Mononuclear cell (primary cell): ENCODE data around the gene LGALS9. TPM values are rescaled to one million over a fixed set of nuclear protein-coding genes. Genes with fewer than 3 reads are reported as not detected.
"Not testable (repeated sequence)": the region's sequence is repeated elsewhere in the genome, so short reads cannot be mapped to it uniquely, and the experiment has no call there.

Experiments
- H3K27me3 ChIP-seq: 2 replicates; pipeline ENCODE4 v1.6.0; 2011; ENCODE audit warnings: low read length, control low read depth; ENCODE audit not compliant: insufficient read depth
- H3K4me1 ChIP-seq: 2 replicates; pipeline ENCODE4 v1.5.1; 2011; ENCODE audit warnings: mild to moderate bottlenecking, low read length, control low read depth; ENCODE audit not compliant: insufficient read depth
- H3K4me3 ChIP-seq: 2 replicates; pipeline ENCODE4 v1.5.1; 2011; ENCODE audit warnings: mild to moderate bottlenecking, low read length, moderate library complexity
- H3K9me3 ChIP-seq: 2 replicates; pipeline ENCODE4 v1.5.1; 2011; ENCODE audit warnings: low read depth, mild to moderate bottlenecking, control low read depth, low read length
- total RNA-seq: library from RNA; depleted of rRNA; stranded (reverse); fragments of >200 nt; gene quantifications from one replicate; pipeline ENCODE4 v1.2.3, GENCODE V29; 2012

The LGALS9 gene
- total RNA-seq, 1 donor: 61.1 TPM

GRCh38 chr17:27613433-27613832 lies 17.6 kb upstream of the LGALS9 start:
- no peaks in the 10 kb centered on the region for H3K9me3 ChIP-seq
- no peaks in the 10 kb centered on the region for H3K27me3 ChIP-seq

GRCh38 chr17:27615121-27615520 lies 15.9 kb upstream of the LGALS9 start:
- no peak overlapping the region for H3K4me3 ChIP-seq
- no peaks in the 10 kb centered on the region for H3K27me3 ChIP-seq
- no peaks in the 10 kb centered on the region for H3K4me1 ChIP-seq
- no peaks in the 10 kb centered on the region for H3K9me3 ChIP-seq

More at GRCh38 chr17:27613433-27613832, 17.6 kb upstream of the LGALS9 start:
- Histone ChIP-seq H3K4me3 (no peak overlapping the region), H3K4me1 (no peaks in the 10 kb centered on the region)

GRCh38 chr17:27616414-27616813 lies 14.6 kb upstream of the LGALS9 start:
- H3K4me1 ChIP-seq: no peaks in the 10 kb centered on the region
- H3K4me3 ChIP-seq: no peak overlapping the region
- no peaks in the 10 kb centered on the region for H3K9me3 ChIP-seq
- no peaks in the 10 kb centered on the region for H3K27me3 ChIP-seq

- no peaks in the 10 kb centered on the region for H3K4me1 ChIP-seq
- H3K27me3 ChIP-seq: no peaks in the 10 kb centered on the region
- no peak overlapping the region for H3K4me3 ChIP-seq
- no peaks in the 10 kb centered on the region for H3K9me3 ChIP-seq
Observed at GRCh38 chr17:27618417-27618816, 12.6 kb upstream of the LGALS9 start.

- Histone ChIP-seq H3K4me1 (no peaks in the 10 kb centered on the region), H3K27me3 (no peaks in the 10 kb centered on the region), H3K9me3 (no peaks in the 10 kb centered on the region), H3K4me3 (no peak overlapping the region)
Observed at GRCh38 chr17:27620721-27621120, 10.3 kb upstream of the LGALS9 start.

GRCh38 chr17:27621536-27621935 lies 9.5 kb upstream of the LGALS9 start:
- no peaks in the 10 kb centered on the region for H3K4me1 ChIP-seq
- no peaks in the 10 kb centered on the region for H3K9me3 ChIP-seq
- no peak overlapping the region for H3K4me3 ChIP-seq
- H3K27me3 ChIP-seq: no peaks in the 10 kb centered on the region

- Histone ChIP-seq H3K4me3 (no peak overlapping the region), H3K4me1 (no peaks in the 10 kb centered on the region), H3K9me3 (no peaks in the 10 kb centered on the region), H3K27me3 (no peaks in the 10 kb centered on the region)
Observed at GRCh38 chr17:27621942-27622559, 8.9 kb upstream of the LGALS9 start.

- Histone ChIP-seq H3K4me1 (no peaks in the 10 kb centered on the region), H3K9me3 (no peaks in the 10 kb centered on the region), H3K4me3 (no peak overlapping the region), H3K27me3 (no peaks in the 10 kb centered on the region)
Observed at GRCh38 chr17:27622986-27623385, 8.0 kb upstream of the LGALS9 start.

GRCh38 chr17:27623614-27624013 lies 7.4 kb upstream of the LGALS9 start:
- H3K4me3 ChIP-seq: no peak overlapping the region
- H3K27me3 ChIP-seq: no peaks in the 10 kb centered on the region
- no peaks in the 10 kb centered on the region for H3K9me3 ChIP-seq
- H3K4me1 ChIP-seq: no peaks in the 10 kb centered on the region

- Histone ChIP-seq H3K4me3 (no peak overlapping the region), H3K9me3 (no peaks in the 10 kb centered on the region), H3K4me1 (no peaks in the 10 kb centered on the region), H3K27me3 (no peaks in the 10 kb centered on the region)
Observed at GRCh38 chr17:27624539-27624938, 6.4 kb upstream of the LGALS9 start.

GRCh38 chr17:27625856-27626255 lies 5.1 kb upstream of the LGALS9 start:
- Histone ChIP-seq H3K27me3 (no peaks in the 10 kb centered on the region), H3K9me3 (no peaks in the 10 kb centered on the region), H3K4me1 (peaks cover 9% of the 10 kb centered on the region), H3K4me3 (no peak overlapping the region)

GRCh38 chr17:27627514-27627913 lies 3.5 kb upstream of the LGALS9 start:
- no peak overlapping the region for H3K4me3 ChIP-seq
- peaks cover 20% of the 10 kb centered on the region for H3K4me1 ChIP-seq
- no peaks in the 10 kb centered on the region for H3K9me3 ChIP-seq

GRCh38 chr17:27628376-27628775 lies 2.6 kb upstream of the LGALS9 start:
- Histone ChIP-seq H3K9me3 (no peaks in the 10 kb centered on the region), H3K4me1 (peaks cover 28% of the 10 kb centered on the region), H3K4me3 (no peak overlapping the region), H3K27me3 (no peaks in the 10 kb centered on the region)

More at GRCh38 chr17:27627514-27627913, 3.5 kb upstream of the LGALS9 start:
- no peaks in the 10 kb centered on the region for H3K27me3 ChIP-seq

GRCh38 chr17:27629260-27629659 lies 1.7 kb upstream of the LGALS9 start:
- not testable (repeated sequence) for H3K9me3 ChIP-seq, H3K4me3 ChIP-seq, H3K27me3 ChIP-seq
- H3K4me1 ChIP-seq: peaks cover 37% of the 10 kb centered on the region

GRCh38 chr17:27631411-27631760 lies 398 bp downstream of the LGALS9 start:
- no peaks in the 10 kb centered on the region for H3K27me3 ChIP-seq
- H3K9me3 ChIP-seq: no peaks in the 10 kb centered on the region
- peaks cover 58% of the 10 kb centered on the region for H3K4me1 ChIP-seq
- H3K4me3 ChIP-seq: peak overlapping the region; percentile 59

GRCh38 chr17:27631897-27632725 lies 1.1 kb downstream of the LGALS9 start:
- H3K4me3 ChIP-seq: peak overlapping the region; percentile 59
- no peaks in the 10 kb centered on the region for H3K9me3 ChIP-seq
- peaks cover 59% of the 10 kb centered on the region for H3K4me1 ChIP-seq
- H3K27me3 ChIP-seq: no peaks in the 10 kb centered on the region
